Calu3 (cell line): ENCODE results near the gene SLC12A7. TPM values are rescaled to one million over a fixed set of nuclear protein-coding genes. Genes with fewer than 3 reads are reported as not detected.

Experiments used
- BruUV-seq: library from RNA; stranded (reverse); fragments of 400-500 nt; replicated peaks from 2 replicates; lab custom pipeline; 2021; lab: Mats Ljungman, UMichigan
- CTCF ChIA-PET: fragments of 300-600 bp; sonication (Branson Sonifier 250); formaldehyde crosslinking; loops from one replicate; lab custom pipeline; 2022; ENCODE audit warnings: antibody characterized with exemption; lab: Charles Lee
- DNase-seq: peaks from one replicate; pipeline ENCODE4 v3.0.0; 2022
- H3K27ac Mint-ChIP-seq: one replicate; pipeline ENCODE4 v1.8.0; 2022; ENCODE audit warnings: mixed read lengths; ENCODE audit not compliant: unreplicated experiment
- H3K27me3 Mint-ChIP-seq: one replicate; pipeline ENCODE4 v1.8.0; 2022; ENCODE audit warnings: mixed read lengths; ENCODE audit not compliant: unreplicated experiment
- H3K36me3 Mint-ChIP-seq: one replicate; pipeline ENCODE4 v1.8.0; 2022; ENCODE audit warnings: mild to moderate bottlenecking, moderate library complexity, mixed read lengths; ENCODE audit not compliant: insufficient read depth, unreplicated experiment
- H3K4me1 Mint-ChIP-seq: one replicate; pipeline ENCODE4 v1.8.0; 2022; ENCODE audit warnings: mild to moderate bottlenecking, low read depth, mixed read lengths; ENCODE audit not compliant: unreplicated experiment
- H3K4me3 Mint-ChIP-seq: one replicate; pipeline ENCODE4 v1.8.0; 2022; ENCODE audit warnings: mild to moderate bottlenecking, low read depth, moderate library complexity, mixed read lengths; ENCODE audit not compliant: unreplicated experiment
- H3K9me3 Mint-ChIP-seq: one replicate; pipeline ENCODE4 v1.8.0; 2022; ENCODE audit warnings: low read depth, mixed read lengths; ENCODE audit not compliant: unreplicated experiment
- CTCF ChIP-seq: fragments of 200-600 bp; IDR thresholded peaks from one replicate; pipeline ENCODE4 v1.8.0; 2022; ENCODE audit warnings: antibody characterized with exemption; ENCODE audit not compliant: unreplicated experiment
- intact Hi-C: fragments of 100-400 bp; cut with micrococcal nuclease; formaldehyde crosslinking; loops from one replicate; pipeline ENCODE4 v1.10.0; 2022; ENCODE audit not compliant: unreplicated experiment
- total RNA-seq: library from RNA; stranded (reverse); gene quantifications from 2 replicates; pipeline ENCODE4 v1.2.3, GENCODE V29; 2022

SLC12A7 gene
- total RNA-seq, 1 experiment from 2014 or later: 82.3 TPM

- DNase-seq: no peak
- peaks cover 7% of the 10 kb centered on the region for H3K9me3 Mint-ChIP-seq
- TF ChIP-seq CTCF: no peak
- H3K4me1 Mint-ChIP-seq: no peaks in the 10 kb centered on the region
- H3K27ac Mint-ChIP-seq: no peak overlapping the region
- CTCF ChIA-PET: no interaction called here
- H3K36me3 Mint-ChIP-seq: peaks cover 20% of the 10 kb centered on the region
- H3K27me3 Mint-ChIP-seq: no peaks in the 10 kb centered on the region
- intact Hi-C loops: no loop called here
- no TSS peak for BruUV-seq
- H3K4me3 Mint-ChIP-seq: no peak overlapping the region
These were observed 60.5 kb downstream of the SLC12A7 start for GRCh38 chr5:1051366-1051720.

DNA sequence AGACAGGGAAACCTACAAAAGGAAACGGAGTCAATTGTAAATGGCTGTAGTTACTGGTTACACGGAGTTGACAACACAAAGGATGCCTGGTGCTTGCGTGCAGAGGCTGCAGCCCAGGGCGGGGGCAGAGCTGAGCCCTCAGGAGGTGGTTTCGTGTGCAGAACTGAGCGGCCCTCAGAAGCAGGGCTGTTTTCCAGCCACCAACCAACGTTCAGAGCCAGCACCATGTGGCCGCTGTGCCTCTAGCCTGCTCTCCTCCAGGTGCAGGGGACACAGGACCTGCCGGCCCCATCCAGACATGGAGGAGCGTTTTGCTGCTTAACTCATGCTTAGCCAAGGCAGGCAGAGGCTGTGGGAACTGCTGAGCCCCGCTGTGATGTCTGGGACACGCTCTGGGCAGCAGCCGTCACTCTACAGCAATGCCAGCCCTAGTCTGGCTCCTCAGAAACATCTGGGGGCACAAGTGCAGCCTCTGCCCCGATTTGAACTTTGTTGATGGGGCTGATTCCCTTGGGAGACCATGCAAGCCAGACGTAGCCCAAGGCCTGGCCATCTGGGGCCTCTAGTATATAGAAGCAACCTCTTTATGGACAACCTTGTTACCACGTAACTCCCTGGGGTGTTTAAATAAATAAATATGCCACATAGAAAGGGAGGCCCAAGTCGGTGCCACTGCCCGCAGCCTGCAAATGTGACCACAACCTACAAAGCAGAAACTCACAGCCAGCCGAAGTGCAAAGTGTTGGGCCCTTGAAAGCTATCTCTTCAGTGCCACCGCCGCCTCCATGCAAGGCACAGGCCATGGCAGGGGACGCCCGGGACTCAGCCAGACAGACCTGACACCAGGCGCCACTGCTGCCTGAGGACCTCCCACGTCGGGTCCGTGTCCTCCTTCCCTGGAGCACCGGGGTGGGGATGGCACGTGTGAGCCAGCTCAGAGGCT, 61.2 kb downstream of the SLC12A7 start:
- no TSS peak for BruUV-seq
- Mint-ChIP-seq H3K4me3 (no peak overlapping the region), H3K27ac (no peak overlapping the region), H3K9me3 (peaks cover 13% of the 10 kb centered on the region), H3K27me3 (no peaks in the 10 kb centered on the region), H3K4me1 (no peaks in the 10 kb centered on the region), H3K36me3 (peaks cover 20% of the 10 kb centered on the region)
- no peak for DNase-seq
- intact Hi-C loops: no loop called here
- TF ChIP-seq CTCF: no peak
- CTCF ChIA-PET: no interaction called here

DNA sequence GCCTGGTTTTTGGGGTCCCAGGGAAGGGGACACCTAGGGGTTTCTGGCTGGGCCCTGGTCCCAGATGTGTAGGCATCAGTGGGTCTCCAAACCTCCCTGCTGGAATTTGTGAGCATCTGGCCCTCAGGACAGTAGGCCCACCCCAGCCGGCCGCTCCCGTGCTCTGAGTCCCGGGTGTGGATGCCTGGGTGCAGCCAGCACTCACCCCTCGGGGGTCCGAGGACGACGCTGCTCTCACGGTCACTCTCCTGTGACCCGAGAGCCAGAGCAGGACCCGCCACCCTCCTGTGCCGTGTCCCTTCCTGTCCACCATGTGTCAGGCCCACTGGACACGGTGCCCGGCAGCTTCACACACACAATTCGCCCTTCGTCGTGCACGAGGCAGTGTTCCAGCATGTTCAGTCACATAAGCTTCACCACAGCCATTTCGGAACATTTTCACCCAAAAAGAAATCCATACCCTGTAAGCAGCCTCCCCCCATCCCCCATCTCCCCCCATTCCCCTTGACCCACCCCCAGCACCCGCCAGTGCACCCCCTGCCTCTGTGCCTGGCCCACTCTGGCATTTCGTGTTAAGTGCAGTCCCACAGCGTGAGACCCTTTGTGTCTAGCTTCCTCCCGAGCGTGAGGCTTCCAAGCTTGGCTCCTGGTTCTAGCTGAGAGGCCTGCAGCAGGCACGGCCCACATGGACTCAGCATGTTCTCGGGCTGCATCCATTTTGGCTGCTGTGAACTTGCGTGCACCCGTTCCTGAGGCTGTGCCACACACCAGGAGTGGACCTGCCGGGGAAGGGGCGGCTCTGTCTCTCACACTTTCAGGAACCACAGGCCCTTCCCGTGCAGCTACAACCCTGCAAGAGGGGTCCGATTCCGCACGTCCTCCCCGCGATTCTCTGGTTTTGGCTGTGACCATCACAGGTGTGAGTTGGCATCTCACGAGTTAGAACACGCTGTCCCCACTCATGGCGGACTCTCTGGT, 62.7 kb downstream of the SLC12A7 start:
- no peak for TF ChIP-seq CTCF
- Mint-ChIP-seq H3K4me1 (no peaks in the 10 kb centered on the region), H3K4me3 (no peak overlapping the region), H3K36me3 (peaks cover 17% of the 10 kb centered on the region), H3K27ac (no peak overlapping the region), H3K9me3 (peaks cover 29% of the 10 kb centered on the region), H3K27me3 (no peaks in the 10 kb centered on the region)
- intact Hi-C loops: no loop called here
- CTCF ChIA-PET: no interaction called here
- BruUV-seq: no TSS peak
- no peak for DNase-seq

DNA sequence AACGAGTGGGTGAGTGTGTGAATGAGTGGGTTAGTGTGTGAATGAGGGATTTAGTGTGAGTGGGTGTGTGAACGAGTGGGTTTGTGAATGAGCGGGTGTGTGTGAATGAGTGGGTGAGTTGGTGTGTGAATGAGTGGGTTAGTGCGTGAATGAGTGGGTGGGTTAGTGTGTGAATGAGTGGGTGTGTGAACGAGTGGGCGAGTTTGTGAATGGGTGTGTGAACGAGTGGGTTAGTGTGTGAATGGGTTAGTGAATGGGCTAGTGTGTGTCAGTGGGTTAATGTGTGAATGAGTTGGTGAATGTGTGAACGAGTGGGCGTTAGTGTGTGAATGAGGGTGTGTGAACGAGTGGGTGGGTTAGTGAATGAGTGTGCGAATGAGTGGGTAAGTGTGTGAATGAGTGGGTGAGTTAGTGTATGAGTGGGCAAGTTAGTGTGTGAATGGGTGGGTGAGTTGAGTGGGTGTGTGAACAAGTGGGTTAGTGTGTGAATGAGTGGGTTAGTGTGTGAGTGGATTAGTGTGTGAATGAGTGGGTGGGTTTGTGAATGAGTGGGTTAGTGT, 63.6 kb downstream of the SLC12A7 start:
- intact Hi-C loops: no loop called here
- no TSS peak for BruUV-seq
- peaks cover 38% of the 10 kb centered on the region for H3K9me3 Mint-ChIP-seq
- peaks cover 12% of the 10 kb centered on the region for H3K36me3 Mint-ChIP-seq
- peak overlapping the region; percentile 2 for H3K27ac Mint-ChIP-seq
- no peaks in the 10 kb centered on the region for H3K4me1 Mint-ChIP-seq
- H3K27me3 Mint-ChIP-seq: no peaks in the 10 kb centered on the region
- no peak for DNase-seq
- CTCF ChIA-PET: no interaction called here
- no peak overlapping the region for H3K4me3 Mint-ChIP-seq
- TF ChIP-seq CTCF: no peak
